OCI-LY7 (cell line): Measurements from ENCODE around the gene MSRB3.

Source experiments
- CTCF ChIP-seq: fragments of 200-600 bp; sonication (generic); conservative IDR thresholded peaks from 2 replicates; pipeline ENCODE4 v1.5.1; 2014; ENCODE audit warnings: mild to moderate bottlenecking, antibody characterized with exemption, low read length, moderate library complexity, mixed read lengths
- EZH2phosphoT487 ChIP-seq: fragments of 200-600 bp; sonication (generic); IDR thresholded peaks from 2 replicates; pipeline ENCODE4 v1.6.1; 2018; ENCODE audit warnings: low read depth, borderline replicate concordance, mild to moderate bottlenecking, mixed run types, antibody characterized with exemption, low read length, moderate library complexity, mixed read lengths

GRCh38 chr12:65470256-65470655, 191.8 kb downstream of the MSRB3 start:
- TF ChIP-seq CTCF (no peak), EZH2phosphoT487 (no peak)
